IMR-90 (cell line): ENCODE data around the gene WDR27. TPM values are rescaled to one million over a fixed set of nuclear protein-coding genes. Genes with fewer than 3 reads are reported as not detected.

Source experiments
- ATAC-seq: fragments of 200-7000 bp; cut with Tn5 transposase; 2 replicates; pipeline ENCODE4 v1.9.1; 2020; ENCODE audit warnings: low read depth, mild to moderate bottlenecking, moderate library complexity
- BruUV-seq: library from RNA; stranded (reverse); fragments of 400-500 nt; replicated peaks from 2 replicates; lab custom pipeline; 2021; lab: Mats Ljungman, UMichigan
- CTCF ChIA-PET: fragments of 300-600 bp; formaldehyde crosslinking; extraction: SDS; loops from one replicate; lab custom pipeline; 2021; ENCODE audit warnings: antibody characterized with exemption; lab: Yijun Ruan, JAX
- POLR2A ChIA-PET: fragments of 300-600 bp; sonication (Branson Sonifier 250); formaldehyde crosslinking; loops from one replicate; lab custom pipeline; 2022; ENCODE audit warnings: antibody characterized with exemption; ENCODE audit not compliant: unreplicated experiment; lab: Charles Lee
- DNase-seq: peaks from one replicate; pipeline ENCODE4 v3.0.0; 2013
- H2AFZ ChIP-seq: replicated peaks from 2 replicates; pipeline ENCODE3; 2013; ENCODE audit warnings: low read length, mild to moderate bottlenecking; ENCODE audit not compliant: poor library complexity
- H2AK5ac ChIP-seq: 2 replicates; pipeline ENCODE4 v1.6.1; 2013; ENCODE audit warnings: low read depth, low read length, inconsistent platforms
- H2AK9ac ChIP-seq: replicated peaks from 2 replicates; pipeline ENCODE3; 2013; ENCODE audit warnings: mild to moderate bottlenecking, low read depth, low read length, moderate library complexity; ENCODE audit not compliant: poor library complexity
- H2BK120ac ChIP-seq: 2 replicates; pipeline ENCODE4 v1.6.1; 2013; ENCODE audit warnings: low read depth, low read length, inconsistent platforms
- H2BK15ac ChIP-seq: 3 replicates; pipeline ENCODE4 v1.6.1; 2013; ENCODE audit warnings: low read depth, low read length, inconsistent platforms
- H2BK20ac ChIP-seq: 2 replicates; pipeline ENCODE4 v1.6.1; 2013; ENCODE audit warnings: low read depth, mild to moderate bottlenecking, inconsistent platforms, low read length, moderate library complexity
- H2BK5ac ChIP-seq: 2 replicates; pipeline ENCODE4 v1.6.1; 2013; ENCODE audit warnings: mild to moderate bottlenecking, low read depth, low read length, inconsistent platforms; ENCODE audit not compliant: poor library complexity, severe bottlenecking
- H3K14ac ChIP-seq: replicated peaks from 2 replicates; pipeline ENCODE4 v1.6.1; 2013; ENCODE audit warnings: low read depth, low read length, inconsistent platforms
- H3K18ac ChIP-seq: 2 replicates; pipeline ENCODE4 v1.6.1; 2013; ENCODE audit warnings: low read depth, low read length, control low read depth
- H3K23ac ChIP-seq: 2 replicates; pipeline ENCODE4 v1.6.1; 2013; ENCODE audit warnings: low read depth, low read length, inconsistent platforms
- H3K27ac ChIP-seq: 2 replicates; pipeline ENCODE4 v1.5.1; 2013; ENCODE audit warnings: mild to moderate bottlenecking, control low read depth, low read length; ENCODE audit not compliant: insufficient read depth
- H3K27me3 ChIP-seq: 2 replicates; pipeline ENCODE4 v1.6.1; 2013; ENCODE audit warnings: low read length; ENCODE audit not compliant: control insufficient read depth, insufficient read depth
- H3K36me3 ChIP-seq: 2 replicates; pipeline ENCODE4 v1.6.1; 2013; ENCODE audit warnings: low read length, mixed read lengths; ENCODE audit not compliant: control insufficient read depth, insufficient read depth
- H3K4ac ChIP-seq: 2 replicates; pipeline ENCODE4 v1.6.1; 2013; ENCODE audit warnings: low read depth, low read length, inconsistent platforms
- H3K4me1 ChIP-seq: 2 replicates; pipeline ENCODE4 v1.6.1; 2013; ENCODE audit warnings: low read length, mixed read lengths; ENCODE audit not compliant: control insufficient read depth, insufficient read depth
- H3K4me2 ChIP-seq: 2 replicates; pipeline ENCODE4 v1.6.1; 2013; ENCODE audit warnings: low read depth, mild to moderate bottlenecking, control low read depth, low read length, moderate library complexity
- H3K4me3 ChIP-seq: 2 replicates; pipeline ENCODE4 v1.5.1; 2013; ENCODE audit warnings: low read depth, mild to moderate bottlenecking, control low read depth, low read length, moderate library complexity; ENCODE audit not compliant: insufficient read depth
- H3K56ac ChIP-seq: 2 replicates; pipeline ENCODE4 v1.6.1; 2013; ENCODE audit warnings: low read length, inconsistent platforms; ENCODE audit not compliant: insufficient read depth; ENCODE audit errors: extremely low read depth
- H3K79me1 ChIP-seq, 2 experiments: 2 replicates each; pipeline ENCODE4 v1.6.1; 2013; ENCODE audit warnings: low read length in 2 of 2, inconsistent platforms in 1 of 2, low read depth in 1 of 2
- H3K9ac ChIP-seq: 2 replicates; pipeline ENCODE4 v1.6.1; 2013; ENCODE audit warnings: low read depth, low read length, control low read depth
- H3K9me1 ChIP-seq: 2 replicates; pipeline ENCODE4 v1.6.1; 2013; ENCODE audit warnings: low read length, inconsistent platforms; ENCODE audit not compliant: insufficient read depth
- H3K9me3 ChIP-seq: 2 replicates; pipeline ENCODE4 v1.6.1; 2013; ENCODE audit warnings: low read length; ENCODE audit not compliant: control insufficient read depth, insufficient read depth
- H4K20me1 ChIP-seq: 2 replicates; pipeline ENCODE4 v1.6.1; 2013; ENCODE audit warnings: low read length, inconsistent platforms; ENCODE audit not compliant: insufficient read depth
- H4K5ac ChIP-seq: 2 replicates; pipeline ENCODE4 v1.6.1; 2013; ENCODE audit warnings: mild to moderate bottlenecking, low read depth, low read length, control low read depth
- H4K8ac ChIP-seq, 2 experiments: 2 replicates each; pipeline ENCODE4 v1.6.1; 2013; ENCODE audit warnings: low read depth in 2 of 2, low read length in 2 of 2, control low read depth in 1 of 2, inconsistent platforms in 1 of 2
- H4K91ac ChIP-seq: 2 replicates; pipeline ENCODE4 v1.6.1; 2013; ENCODE audit warnings: low read depth, low read length, inconsistent platforms; ENCODE audit not compliant: insufficient read depth
- CEBPB ChIP-seq: IDR thresholded peaks from 2 replicates; pipeline ENCODE4 v1.6.1; 2012; ENCODE audit warnings: low read depth, low read length, improper control_type of control experiment
- CHD1 ChIP-seq: IDR thresholded peaks from 2 replicates; pipeline ENCODE4 v1.6.1; 2012; ENCODE audit warnings: low read depth, low read length, improper control_type of control experiment
- MAFK ChIP-seq: IDR thresholded peaks from 2 replicates; pipeline ENCODE4 v1.6.1; 2012; ENCODE audit warnings: low read depth, low read length, improper control_type of control experiment
- NFE2L2 ChIP-seq: fragments of 150-350 bp; IDR thresholded peaks from 2 replicates; pipeline ENCODE4 v1.6.1; 2016; ENCODE audit warnings: low read depth, mild to moderate bottlenecking, low read length
- RAD21 ChIP-seq: IDR thresholded peaks from 2 replicates; pipeline ENCODE4 v1.6.1; 2012; ENCODE audit warnings: low read length, improper control_type of control experiment
- USF2 ChIP-seq: fragments of 150-350 bp; IDR thresholded peaks from 2 replicates; pipeline ENCODE4 v1.6.1; 2017; ENCODE audit warnings: mild to moderate bottlenecking, antibody characterized with exemption, low read length, low read depth
- WGBS, 2 experiments: methylation state at CpG; one replicate each; pipeline versions ENCODE4 v1.1.5 to v1.1.7; 2013; ENCODE audit warnings: missing lambda C conversion rate in 2 of 2; ENCODE audit not compliant: insufficient read length in 1 of 2; ENCODE audit errors: extremely low coverage in 2 of 2; 5-methylcytosine and 5-hydroxymethylcytosine counted together
- dilution Hi-C: fragments of 300-500 bp; cut with HindIII; formaldehyde crosslinking; loops from one replicate; pipeline ENCODE4 v1.14.3; 2018; ENCODE audit warnings: low sequenced_read_pairs; ENCODE audit not compliant: unreplicated experiment
- in situ Hi-C: fragments of 300-500 bp; cut with MboI; formaldehyde crosslinking; loops from 3 replicates; pipeline ENCODE4 v1.14.3; 2019; ENCODE audit warnings: low sequenced_read_pairs, inconsistent platforms, mixed read lengths
- intact Hi-C: fragments of 100-400 bp; cut with micrococcal nuclease; formaldehyde crosslinking; loops from 2 replicates; pipeline ENCODE4 v1.10.0; 2022
- polyA plus RNA-seq, 3 experiments: library from polyadenylated mRNA; depleted of rRNA; stranded (reverse); fragments of >200 nt; gene quantifications; 2 replicates each; pipeline ENCODE4 v1.2.3, GENCODE V29; 2012; ENCODE audit warnings: low replicate concordance in 1 of 3
- total RNA-seq: library from RNA; depleted of rRNA; stranded (reverse); fragments of >200 nt; gene quantifications from 2 replicates; pipeline ENCODE4 v1.2.3, GENCODE V29; 2012

The WDR27 gene
- total and polyA plus RNA-seq, 2 of the 4 experiments (the other 2 are of a cell fraction) = 7.0 to 18.5 TPM

GRCh38 chr6:169449221-169449620 is 252.6 kb downstream of the WDR27 start:
- Histone ChIP-seq H2BK5ac (no peak overlapping the region), H4K20me1 (no peaks in the 10 kb centered on the region), H3K9me3 (no peaks in the 10 kb centered on the region), H3K4me2 (no peak overlapping the region), H3K4me3 (no peak overlapping the region), H4K91ac (peak overlapping the region; percentile 41; the same call in 1 of the 2 replicates), H4K5ac (no peak overlapping the region), H2BK15ac (no peak overlapping the region), H3K9me1 (peaks cover 20% of the 10 kb centered on the region; the same call in 1 of the 2 replicates), H3K27ac (no peak overlapping the region), H3K4me1 (peaks cover 16% of the 10 kb centered on the region), H2AK9ac (no peak overlapping the region), H3K9ac (no peak overlapping the region), H2BK20ac (no peak overlapping the region), H2AFZ (no peak overlapping the region), H4K8ac (no peak overlapping the region; a peak in 1 of 4 replicates), H3K14ac (no peak overlapping the region), H3K56ac (no peak overlapping the region), H3K27me3 (no peaks in the 10 kb centered on the region), H3K23ac (no peak overlapping the region), H3K36me3 (no peaks in the 10 kb centered on the region), H3K79me1 (no peaks in the 10 kb centered on the region), H2BK120ac (peak overlapping the region; percentile 49), H3K4ac (no peak overlapping the region; the same call in 1 of the 2 replicates), H3K18ac (no peak overlapping the region; the same call in 1 of the 2 replicates), H2AK5ac (no peak overlapping the region; the same call in 1 of the 2 replicates)
- ChIA-PET CTCF (no interaction called here), POLR2A (no interaction called here)
- dilution Hi-C loops = no loop called here
- DNase-seq = no peak
- intact Hi-C loops = loop anchor here (10.0 kb wide), 1 partner anchor 866 kb away; no protein-coding TSS in a partner anchor
- TF ChIP-seq RAD21 (no peak), USF2 (no peak), MAFK (no peak), CEBPB (0 out of 2 replicates have a peak, but pooled peaks have one; percentile 9), NFE2L2 (no peak), CHD1 (no peak)
- in situ Hi-C loops = no loop called here
- no TSS peak for BruUV-seq
- no peak for ATAC-seq
- WGBS, 2 experiments = 80% methylated on average over 4 of the region's 6 CpGs; no CpG with 5 or more reads in 1 of the 2 experiments
